HG02642 (cell line): ENCODE data around the gene SLC51B.
"Not testable (repeated sequence)": the region's sequence is repeated elsewhere in the genome, so short reads cannot be mapped to it uniquely, and the experiment has no call there.

ENCODE experiments used
- ATAC-seq: cut with Tn5 transposase; IDR thresholded peaks from one replicate; pipeline ENCODE4 v1.9.1; 2021; ENCODE audit warnings: mild to moderate bottlenecking; ENCODE audit not compliant: unreplicated experiment, poor library complexity

SLC51B gene

DNA sequence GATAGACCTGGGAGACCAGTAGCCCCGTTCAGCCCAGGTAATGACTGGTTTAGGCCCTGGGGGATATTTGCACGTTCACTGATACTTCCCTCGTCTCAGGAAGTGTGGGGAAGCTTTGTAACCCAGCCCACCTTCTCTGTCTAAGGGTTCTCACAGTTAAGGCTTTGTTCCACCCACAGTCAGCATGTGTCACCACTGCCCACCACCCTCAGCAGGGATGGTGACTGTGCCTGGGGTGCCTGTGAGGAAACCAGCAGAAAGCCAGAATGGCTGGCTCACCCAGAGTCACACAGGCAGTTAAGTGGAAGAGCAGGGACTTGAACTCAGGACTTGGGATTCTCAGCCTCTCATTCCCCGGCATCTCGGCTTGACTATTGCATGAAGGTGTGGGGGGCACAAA lies 36.6 kb downstream of the SLC51B start:
- ATAC-seq = no peak

DNA sequence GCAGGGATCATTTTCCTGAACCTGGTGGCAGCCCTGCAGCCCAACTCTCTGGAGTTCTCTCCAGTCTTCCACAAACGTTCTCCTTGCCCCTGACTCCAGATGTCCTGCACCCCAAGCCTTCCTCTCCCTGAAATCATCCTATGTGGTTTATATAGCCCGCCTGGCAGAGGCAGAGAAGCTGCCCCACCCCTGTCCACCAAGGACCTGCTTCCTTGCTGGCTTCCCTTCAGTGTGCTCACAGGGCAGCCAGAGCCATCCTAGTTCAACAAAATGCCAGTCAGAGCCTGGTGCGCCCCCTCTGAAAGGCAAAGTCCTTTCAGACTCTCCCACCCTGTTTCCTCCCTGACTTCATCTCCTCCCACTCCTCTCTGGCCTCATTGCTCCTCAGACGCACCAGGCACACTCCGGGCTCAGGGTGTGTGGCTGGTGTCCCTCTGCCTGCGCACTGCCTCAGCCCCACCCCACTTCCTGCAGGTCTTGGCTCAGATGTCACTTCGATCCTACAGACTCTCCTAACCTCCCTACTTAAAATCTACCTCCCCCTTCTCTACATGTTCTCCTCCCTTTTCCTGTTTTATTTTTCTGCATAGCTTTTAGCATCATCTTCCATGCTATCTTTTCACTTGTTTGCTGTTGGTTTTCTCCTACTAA lies 37.2 kb downstream of the SLC51B start:
- ATAC-seq = no peak

DNA sequence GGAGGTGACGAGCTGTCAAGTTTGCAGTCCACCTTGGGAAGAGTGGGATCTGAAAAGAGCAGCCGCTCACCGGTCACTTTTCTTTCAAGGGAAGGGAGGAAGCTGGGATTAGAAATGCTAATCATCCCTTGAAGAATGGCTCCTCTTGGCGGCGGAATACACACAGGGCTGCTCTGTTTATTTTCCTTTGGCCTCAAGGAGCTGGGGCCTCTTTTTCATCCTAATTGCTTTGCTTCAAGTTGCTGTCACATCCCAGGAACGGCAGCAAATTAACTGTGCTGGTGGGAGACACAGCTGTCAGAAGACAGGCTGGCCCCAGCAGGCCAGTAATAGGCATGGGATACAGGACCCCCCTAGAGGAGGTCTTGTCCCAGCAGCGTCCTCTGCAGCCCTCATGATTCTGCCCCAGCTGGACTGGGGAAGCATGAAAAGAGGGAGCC lies 38.1 kb downstream of the SLC51B start:
- ATAC-seq = no peak

DNA sequence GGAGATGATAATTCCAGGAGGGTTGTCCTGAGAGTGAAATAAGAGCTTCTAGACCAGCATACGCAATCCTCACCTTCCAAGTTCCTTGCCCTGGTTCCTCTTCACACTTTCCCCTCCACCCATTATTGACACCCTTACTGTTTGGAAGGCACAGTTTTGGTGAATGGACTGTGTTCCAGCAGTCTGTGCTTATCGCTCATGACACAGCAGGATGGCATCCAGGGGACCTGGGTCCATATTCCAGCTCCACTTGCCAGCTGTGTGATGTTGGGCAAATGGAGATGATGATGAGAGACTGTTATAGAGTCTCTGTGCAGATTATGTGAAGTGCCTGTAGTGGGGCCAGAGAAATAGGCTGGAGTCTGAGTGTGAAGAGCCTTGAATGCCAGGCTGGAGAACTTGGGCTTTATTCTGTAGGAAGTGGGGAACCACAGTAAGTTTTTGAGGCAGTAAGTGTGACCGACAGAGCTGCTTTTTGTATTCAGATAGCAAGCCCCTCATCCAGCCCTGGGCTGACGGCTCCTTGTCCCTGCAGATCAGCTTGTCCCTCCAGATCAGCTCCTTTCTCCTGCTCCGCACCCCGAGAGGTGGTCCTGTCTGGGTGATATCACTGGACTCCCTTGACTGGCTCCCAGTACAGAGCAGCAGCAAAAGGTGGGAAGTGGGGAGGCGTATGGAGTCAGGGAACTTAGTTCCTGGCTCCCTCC lies 39.5 kb downstream of the SLC51B start:
- no peak for ATAC-seq

DNA sequence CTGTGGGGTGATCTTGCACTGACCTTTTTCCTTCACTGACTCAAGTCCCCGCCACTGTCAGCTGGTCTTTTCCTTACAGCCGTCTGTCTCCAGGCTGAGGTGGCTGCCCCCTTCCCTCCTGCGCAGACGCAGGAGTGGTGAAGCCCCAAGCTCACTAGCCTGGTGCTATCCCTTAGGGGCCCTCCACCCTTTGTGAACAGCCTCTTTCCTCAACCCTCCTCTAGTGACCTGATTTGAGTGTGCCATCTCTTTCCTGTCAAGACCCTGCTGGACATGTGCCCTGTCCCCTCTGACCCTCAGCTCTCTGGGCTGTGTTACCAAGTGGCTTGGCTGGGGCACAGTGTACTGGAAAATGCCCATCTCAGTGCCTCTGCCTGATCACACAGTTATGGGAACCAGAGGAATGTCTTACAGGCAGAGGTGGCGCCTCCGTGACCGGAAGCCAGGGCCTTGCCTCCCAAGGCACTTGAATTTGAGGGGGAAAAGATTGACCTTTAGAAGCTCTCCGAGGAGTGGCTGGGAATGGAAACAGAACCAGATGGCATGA lies 40.1 kb downstream of the SLC51B start:
- no peak for ATAC-seq

DNA sequence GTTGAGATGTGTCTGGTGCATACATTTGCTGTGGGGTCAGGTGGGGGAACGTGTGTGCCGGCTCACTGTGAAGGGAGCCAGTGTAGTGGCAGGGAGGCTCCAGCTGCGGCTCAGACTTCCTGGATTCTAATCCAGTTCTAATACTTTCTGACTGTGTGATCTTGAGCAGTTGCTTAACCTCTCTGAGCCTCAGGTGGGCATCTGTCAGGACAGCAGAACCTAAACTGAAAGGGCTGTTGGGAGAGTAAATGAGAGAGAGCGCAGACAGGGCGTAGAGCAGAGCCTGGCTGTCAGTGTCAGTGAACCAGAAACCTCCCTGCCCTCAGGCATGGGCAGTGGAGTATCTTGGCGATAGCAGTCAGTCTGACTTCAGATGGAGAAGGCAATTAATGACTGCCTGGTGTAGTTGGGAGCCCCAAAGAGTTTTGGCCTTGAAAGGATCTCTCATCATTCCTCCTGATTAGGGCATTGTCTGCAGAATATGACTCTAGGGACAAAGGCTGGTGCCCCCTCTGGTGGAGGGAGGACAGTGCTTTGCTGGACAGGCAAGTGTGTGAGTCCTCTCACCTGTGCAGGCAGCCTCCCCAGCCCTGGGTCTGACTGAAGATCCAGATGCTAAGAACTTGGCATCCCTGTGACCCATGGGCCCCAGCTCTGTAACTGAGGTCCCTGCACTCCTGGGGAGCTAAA lies 40.9 kb downstream of the SLC51B start:
- ATAC-seq = no peak

DNA sequence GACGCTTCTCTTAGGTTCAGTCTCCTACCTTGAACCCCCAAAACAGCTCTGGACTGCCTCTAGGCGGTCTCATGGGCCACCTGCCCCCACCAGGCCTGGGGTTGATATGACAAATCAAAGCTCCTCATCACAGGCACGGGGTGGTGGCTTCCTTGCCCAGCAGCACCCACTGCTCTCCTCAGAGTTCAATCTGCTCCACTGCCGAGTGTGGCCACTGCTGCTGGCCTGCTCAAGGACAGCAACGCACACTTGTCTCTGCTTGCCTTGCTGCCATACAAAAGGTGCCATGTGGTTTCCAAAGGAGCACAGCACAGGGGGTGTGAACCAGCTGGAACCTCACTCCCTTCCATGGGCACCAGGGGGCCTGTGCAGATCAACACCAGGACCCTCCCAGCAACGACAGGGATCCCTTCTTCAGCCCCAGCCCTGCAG lies 41.5 kb downstream of the SLC51B start:
- ATAC-seq = no peak

DNA sequence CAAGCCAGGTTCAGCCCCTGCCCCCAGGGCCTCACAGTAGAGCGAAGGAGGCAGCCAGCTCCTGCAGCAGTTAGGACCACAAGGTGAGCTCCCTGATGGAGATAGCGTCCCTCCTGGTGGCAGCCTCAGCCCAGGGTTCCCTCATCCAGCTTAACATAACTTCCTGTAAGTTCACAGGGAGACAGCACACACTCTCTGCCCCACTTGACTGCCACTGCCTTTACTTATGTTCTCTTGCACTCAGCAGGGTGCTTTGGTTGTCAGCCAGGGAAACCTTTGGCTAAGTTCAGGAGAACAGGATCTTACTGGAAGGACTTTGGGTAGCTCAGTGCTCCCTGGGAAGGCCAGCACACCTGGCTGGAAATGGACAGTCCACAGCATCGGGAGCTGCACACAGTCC lies 42.2 kb downstream of the SLC51B start:
- ATAC-seq = no peak

DNA sequence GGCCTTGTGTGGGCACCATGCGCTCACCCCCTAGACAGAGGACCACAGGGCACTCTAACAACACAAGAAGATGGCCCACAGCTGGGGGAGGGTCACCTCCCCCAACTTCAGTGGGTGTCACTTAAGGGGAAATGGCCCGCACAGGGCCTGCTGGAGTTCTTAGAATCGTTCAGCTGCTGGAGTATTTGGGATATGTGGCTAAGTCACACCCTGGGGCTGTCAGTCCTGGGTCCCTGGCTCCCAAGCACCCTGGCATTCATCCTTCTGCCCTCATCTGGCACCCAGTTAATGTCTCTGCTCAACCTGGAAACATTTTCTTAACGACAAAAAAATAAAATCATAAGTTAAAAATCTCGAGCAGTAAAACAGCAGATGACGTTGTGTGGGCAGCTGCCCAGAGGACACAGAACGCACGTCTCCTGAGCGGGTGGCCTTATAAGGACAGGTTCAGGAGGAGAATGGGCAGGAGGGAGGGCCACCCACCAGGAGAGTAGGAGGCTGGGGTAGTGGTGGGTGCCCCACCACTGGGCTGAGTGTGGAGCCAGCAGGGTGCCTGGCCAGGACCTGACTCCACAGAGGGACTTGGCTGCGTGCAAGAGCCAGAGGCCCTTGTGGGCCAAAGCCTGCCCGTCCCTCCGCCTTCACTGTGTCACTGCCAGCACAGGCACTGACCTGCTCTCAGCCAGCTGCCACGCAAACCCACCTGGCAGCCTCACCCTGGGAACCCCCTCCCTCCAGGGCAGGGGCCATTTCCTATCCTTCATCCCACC lies 42.9 kb downstream of the SLC51B start:
- no peak for ATAC-seq

DNA sequence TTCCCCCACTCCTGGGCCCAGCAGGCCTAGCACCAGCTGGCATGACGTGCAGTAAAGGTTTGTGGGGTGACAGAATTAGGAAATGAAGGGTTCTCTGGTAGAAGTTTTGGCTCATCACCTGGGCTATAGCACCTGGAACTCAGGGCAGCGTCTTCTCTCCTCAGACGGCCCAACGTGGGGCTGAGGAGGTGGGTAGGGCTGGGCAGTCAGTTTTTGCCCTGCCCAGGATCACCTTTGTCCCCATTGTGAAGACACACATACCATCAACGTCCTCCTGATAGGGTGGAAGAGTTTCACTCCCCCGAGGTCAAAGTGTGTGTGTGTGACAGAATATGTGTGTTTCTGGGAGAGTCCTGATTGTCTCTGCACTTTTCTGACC lies 43.4 kb downstream of the SLC51B start:
- no peak for ATAC-seq

DNA sequence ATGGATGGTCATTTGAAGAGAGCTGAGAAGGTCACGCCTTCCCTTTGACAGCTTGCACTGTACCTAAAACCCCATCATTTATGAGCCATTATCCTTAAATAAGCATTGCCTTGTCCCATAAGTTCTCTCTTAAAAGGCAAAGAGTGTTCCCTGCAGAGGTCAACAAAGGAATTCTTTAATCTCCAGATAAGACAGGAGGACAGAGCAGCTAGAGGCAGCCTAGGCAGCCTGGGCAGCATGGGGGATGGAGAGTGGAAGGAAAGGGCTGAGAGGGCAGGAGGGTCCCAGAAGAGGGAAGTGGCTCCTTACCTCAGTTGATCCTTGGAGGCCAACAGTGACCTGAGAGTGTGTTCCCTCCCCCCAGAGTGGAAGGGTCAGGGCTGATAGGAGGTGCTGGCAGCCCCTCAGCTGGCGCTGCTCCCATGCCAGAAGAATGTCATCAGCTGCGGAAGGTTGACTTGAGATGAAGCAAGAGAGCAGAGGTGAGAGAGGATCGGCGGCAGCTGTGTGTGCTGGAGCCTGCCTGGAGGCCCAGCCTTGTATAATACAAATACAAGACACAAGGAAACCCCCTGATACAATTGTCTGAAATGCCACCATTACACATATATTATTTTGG lies 44.1 kb downstream of the SLC51B start:
- no peak for ATAC-seq

DNA sequence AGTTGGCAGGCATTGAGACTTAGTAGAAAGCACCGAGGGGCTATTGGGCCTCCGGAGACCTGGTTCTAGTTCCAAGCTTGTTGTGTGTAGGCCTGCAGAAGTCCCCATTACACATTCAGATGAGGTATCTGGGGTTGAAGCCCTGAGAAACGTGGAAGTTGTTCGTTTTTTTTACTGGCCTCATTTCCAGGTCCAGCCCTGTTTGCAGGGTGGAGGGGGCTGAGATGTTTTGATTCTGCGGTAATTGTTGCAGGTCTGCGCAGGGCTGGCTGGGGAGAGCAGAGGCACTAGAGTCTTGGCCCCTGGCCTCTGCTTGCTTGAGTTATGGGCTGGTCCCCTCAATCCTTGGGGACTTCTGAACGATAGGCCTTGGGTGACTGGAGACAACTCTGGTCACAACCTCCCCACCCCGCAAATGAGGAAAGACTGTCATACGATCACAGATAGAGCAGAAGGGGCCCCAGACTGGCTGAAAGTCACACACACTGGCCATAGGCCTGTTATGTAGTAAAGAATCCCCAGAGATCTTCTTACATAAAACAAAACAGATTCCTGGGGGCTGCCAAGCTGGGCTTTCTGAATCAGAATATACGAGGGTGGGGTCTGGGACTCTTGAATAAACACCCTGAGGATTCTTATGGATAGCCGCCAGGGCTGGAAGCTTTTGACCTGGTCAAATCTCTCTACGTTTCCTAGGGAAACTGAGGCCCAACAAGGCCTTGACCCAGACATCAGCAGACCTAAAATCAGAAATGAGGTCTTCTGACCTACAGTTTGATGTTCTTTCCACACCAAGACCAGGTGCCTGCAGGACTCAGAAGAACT lies 47.0 kb downstream of the SLC51B start:
- no peak for ATAC-seq

DNA sequence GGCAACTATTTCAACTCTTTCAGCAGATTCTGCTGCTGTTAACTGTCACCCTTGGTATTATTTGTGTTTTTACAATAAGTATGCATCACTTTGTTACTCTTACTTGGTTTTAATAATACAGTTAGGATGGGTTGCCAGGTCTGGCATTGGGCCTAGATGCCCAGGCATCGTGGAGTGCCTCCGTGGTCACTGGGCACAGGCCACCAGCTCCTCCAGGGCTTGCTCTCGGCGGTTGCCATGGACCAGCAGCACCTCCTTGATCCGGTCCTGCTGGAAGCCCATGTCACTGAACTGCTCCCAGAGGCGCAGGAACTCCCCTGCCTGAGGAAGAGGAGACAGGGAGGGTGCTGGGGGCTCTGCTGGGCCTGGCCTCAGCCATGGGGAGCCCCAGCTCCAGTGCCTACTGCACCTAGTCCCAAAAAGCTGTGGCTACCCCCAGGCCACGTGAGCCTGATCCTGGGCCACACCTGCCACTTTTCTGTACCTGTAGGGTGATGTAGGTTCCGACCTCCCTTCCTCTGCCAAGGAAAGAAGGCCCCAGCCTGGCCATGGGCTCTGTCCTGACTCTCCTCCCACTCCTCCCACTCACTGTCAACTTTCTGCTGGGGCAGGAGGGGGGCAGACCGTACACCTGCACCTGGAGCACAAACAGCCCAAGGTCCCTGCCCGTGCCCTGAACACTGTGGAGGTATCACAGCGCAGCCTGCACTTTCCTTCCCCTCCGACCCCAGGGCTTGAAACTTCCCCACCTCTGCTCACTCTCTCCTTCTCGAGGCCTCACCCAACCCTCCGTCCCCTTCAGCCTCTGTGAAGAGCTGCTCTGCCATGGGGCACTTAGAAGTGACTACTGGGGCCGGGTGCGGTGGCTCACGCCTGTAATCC lies 48.0 kb downstream of the SLC51B start:
- no peak for ATAC-seq

DNA sequence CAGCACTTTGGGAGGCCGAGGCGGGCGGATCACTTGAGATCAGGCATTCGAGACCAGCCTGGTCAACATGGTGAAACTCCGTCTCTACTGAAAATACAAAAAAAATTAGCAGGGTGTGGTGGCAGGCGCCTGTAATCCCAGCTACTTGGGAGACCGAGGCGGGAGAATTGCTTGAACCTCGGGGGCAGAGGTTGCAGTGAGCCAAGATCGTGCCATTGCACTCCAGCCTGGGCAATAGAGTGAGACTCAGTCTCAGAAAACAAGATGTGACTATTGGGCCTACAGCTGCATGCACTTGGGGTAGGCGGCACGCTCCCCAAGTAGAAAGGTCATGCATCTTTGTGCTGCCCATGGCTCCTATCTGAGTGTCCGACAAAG lies 48.6 kb downstream of the SLC51B start:
- ATAC-seq = not testable (repeated sequence)

DNA sequence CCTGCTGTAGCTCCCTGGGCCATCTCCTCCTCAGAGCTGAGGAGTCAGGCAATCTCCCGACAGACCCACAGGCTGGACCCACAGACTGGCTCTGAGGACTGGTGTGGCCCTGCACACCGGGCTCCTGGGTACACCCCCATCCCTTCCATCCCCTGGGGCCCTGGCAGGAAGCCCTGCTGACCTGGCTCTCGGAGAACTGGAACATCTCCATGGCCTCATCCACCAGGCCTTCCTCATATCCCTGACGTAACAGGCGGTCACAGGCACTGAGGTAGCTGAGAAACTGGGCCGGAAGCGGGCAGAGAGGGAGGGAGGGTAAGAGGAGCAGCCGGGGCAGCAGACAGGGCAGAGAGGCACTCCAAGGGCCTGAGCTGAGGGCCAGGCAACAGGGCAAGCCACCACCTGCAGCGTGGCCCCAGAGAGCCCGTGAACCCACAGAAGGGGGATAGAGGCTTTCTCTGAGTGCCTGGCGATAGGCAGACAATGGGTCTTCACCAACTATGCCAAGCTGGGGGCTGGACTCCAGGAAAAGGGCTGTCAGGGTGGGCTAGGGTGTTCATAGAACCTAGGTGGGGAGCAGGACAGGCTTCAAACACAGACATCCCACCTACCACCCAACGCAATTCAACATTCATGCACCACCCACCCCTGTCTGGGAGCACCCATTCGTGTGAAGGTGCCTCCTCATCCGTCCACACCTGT lies 49.3 kb downstream of the SLC51B start:
- ATAC-seq = no peak

DNA sequence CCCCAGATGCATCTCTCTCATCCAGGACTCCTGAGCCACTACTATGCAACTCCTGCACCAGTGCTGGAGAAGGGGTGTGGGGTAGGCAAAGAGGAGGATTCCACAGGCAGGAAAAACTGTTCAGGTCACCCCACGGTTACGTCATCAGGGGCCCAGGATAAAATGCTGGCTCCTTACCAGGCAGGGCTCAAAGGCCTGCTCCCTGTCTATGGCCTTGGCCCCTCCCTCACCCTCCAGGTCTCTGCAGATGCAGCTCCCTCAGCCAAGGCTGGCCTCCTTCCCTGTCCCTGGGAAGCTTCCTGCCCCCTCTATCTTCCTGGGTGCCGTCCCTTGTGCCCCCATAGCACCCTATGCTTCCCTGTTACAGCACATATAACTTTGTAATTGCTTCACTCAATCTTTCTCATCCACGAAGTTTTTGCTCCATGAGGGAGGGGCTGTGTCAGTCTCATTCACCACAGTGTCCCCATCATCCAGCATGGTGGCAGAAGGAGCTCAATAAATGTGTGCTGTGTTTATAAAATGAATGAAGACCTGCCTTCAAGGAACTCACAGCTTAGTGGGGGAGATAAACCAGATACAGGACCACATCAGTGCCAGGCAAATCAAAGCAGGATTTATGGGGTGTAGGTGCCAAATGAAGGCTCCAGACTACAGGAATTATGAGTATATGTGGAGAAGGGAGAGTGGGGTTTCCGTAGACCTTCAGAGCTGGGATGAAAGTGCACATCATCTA lies 50.0 kb downstream of the SLC51B start:
- ATAC-seq = no peak

DNA sequence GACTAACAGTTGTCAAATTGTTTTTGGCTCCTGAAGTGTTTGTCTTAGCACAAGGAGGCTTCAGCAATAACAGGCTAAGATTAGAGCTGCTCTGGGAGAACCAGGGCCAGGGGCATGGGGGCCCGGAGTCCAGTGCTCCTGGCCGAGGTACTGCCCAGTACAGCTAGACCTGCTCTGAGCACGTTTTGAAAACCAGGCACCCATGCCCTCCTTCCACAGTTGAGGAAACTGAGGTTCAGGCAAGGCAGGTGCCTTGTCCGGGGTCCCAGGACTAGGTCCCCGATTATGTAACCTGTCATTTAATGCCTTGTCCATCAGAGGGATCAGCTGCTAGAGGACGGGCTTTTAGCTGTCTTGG lies 50.5 kb downstream of the SLC51B start:
- ATAC-seq = no peak
